ENCODE results near the gene LSM10.

GRCh38 chr1:36365381-36365780, 32.3 kb downstream of the LSM10 start:
- no peak for TF ChIP-seq CTCF (conservative IDR thresholded peaks at IDR 0.05; ENCODE audit: low read depth in 2 of 2)
- TF ChIP-seq EZH2phosphoT487 (IDR thresholded peaks at IDR 0.05; ENCODE audit: unreplicated experiment), result no peak
- TF ChIP-seq POLR2AphosphoS5 (IDR thresholded peaks at IDR 0.05; ENCODE audit: low read depth), result no peak
- TF ChIP-seq EZH2 (IDR thresholded peaks at IDR 0.05; ENCODE audit: low read depth, unreplicated experiment), result no peak
- no peak for TF ChIP-seq REST (IDR thresholded peaks at IDR 0.05; ENCODE audit: unreplicated experiment)
- TF ChIP-seq CREB1 (CRISPR knock-in tag; IDR thresholded peaks at IDR 0.05; ENCODE audit: low read depth), result no peak
- TF ChIP-seq ZNF114 (CRISPR knock-in tag; IDR thresholded peaks at IDR 0.05), result no peak
- no peak for TF ChIP-seq JUNB (IDR thresholded peaks at IDR 0.05; ENCODE audit: unreplicated experiment)

Data from GM23338 (cell line).